Keratinocyte (primary cell): ENCODE data around the gene SASH1. TPM values are rescaled to one million over a fixed set of nuclear protein-coding genes. Genes with fewer than 3 reads are reported as not detected.

Experiments
- DNase-seq: peaks from one replicate; pipeline ENCODE4 v3.0.0-alpha.2; 2011; ENCODE audit warnings: low read depth, missing footprints, low spot score
- FAIRE-seq: peaks from 2 replicates; lab custom pipeline; 2011; peaks lifted over from hg19 to GRCh38; lab: Jason Lieb, UNC
- H2AFZ ChIP-seq: 2 replicates; pipeline ENCODE4 v1.6.0; 2012; ENCODE audit warnings: low read length, control low read depth, inconsistent platforms; ENCODE audit not compliant: control insufficient read depth
- H3K27ac ChIP-seq: 2 replicates; pipeline ENCODE4 v1.5.1; 2011; ENCODE audit warnings: low read length; ENCODE audit not compliant: control insufficient read depth, insufficient read depth
- H3K27me3 ChIP-seq: 3 replicates; pipeline ENCODE4 v1.6.0; 2011; ENCODE audit warnings: low read length; ENCODE audit not compliant: control insufficient read depth, insufficient read depth; ENCODE audit errors: extremely low read depth
- H3K36me3 ChIP-seq, 2 experiments: 2 replicates in 1 of 2; 3 replicates in 1 of 2; pipeline ENCODE4 v1.5.1; 2011; ENCODE audit warnings: low read length in 2 of 2, mild to moderate bottlenecking in 1 of 2; ENCODE audit not compliant: control insufficient read depth in 2 of 2, insufficient read depth in 2 of 2; ENCODE audit errors: extremely low read depth in 1 of 2
- H3K4me1 ChIP-seq: 3 replicates; pipeline ENCODE4 v1.5.1; 2011; ENCODE audit warnings: low read length; ENCODE audit not compliant: control insufficient read depth, insufficient read depth; ENCODE audit errors: extremely low read depth
- H3K4me2 ChIP-seq: 3 replicates; pipeline ENCODE4 v1.6.0; 2011; ENCODE audit warnings: low read depth, low read length; ENCODE audit not compliant: control insufficient read depth, insufficient read depth; ENCODE audit errors: extremely low read depth
- H3K4me3 ChIP-seq, 3 experiments: fragments of 200-600 bp in 1 of 3; sonication (generic) in 1 of 3; 2 replicates in 2 of 3; 3 replicates in 1 of 3; pipeline ENCODE4 v1.5.1; 2011 to 2016; ENCODE audit warnings: low read length in 3 of 3, mild to moderate bottlenecking in 3 of 3, control low read depth in 2 of 3, inconsistent platforms in 1 of 3, low read depth in 1 of 3, mixed read lengths in 1 of 3, mixed run types in 1 of 3, moderate library complexity in 1 of 3; ENCODE audit not compliant: control insufficient read depth in 2 of 3, insufficient read depth in 2 of 3; ENCODE audit errors: extremely low read depth in 1 of 3
- H3K79me2 ChIP-seq: 2 replicates; pipeline ENCODE4 v1.6.0; 2012; ENCODE audit warnings: low read length; ENCODE audit not compliant: control insufficient read depth, insufficient read depth
- H3K9ac ChIP-seq: 3 replicates; pipeline ENCODE4 v1.6.0; 2011; ENCODE audit warnings: low read length; ENCODE audit not compliant: control insufficient read depth, insufficient read depth; ENCODE audit errors: extremely low read depth
- H3K9me1 ChIP-seq: 3 replicates; pipeline ENCODE4 v1.6.0; 2011; ENCODE audit warnings: low read length; ENCODE audit not compliant: control insufficient read depth, insufficient read depth; ENCODE audit errors: extremely low read depth
- H3K9me3 ChIP-seq: 2 replicates; pipeline ENCODE4 v1.5.1; 2012; ENCODE audit warnings: low read depth, low read length; ENCODE audit not compliant: control insufficient read depth
- H4K20me1 ChIP-seq: 3 replicates; pipeline ENCODE4 v1.6.0; 2011; ENCODE audit warnings: low read length; ENCODE audit not compliant: control insufficient read depth, insufficient read depth; ENCODE audit errors: extremely low read depth
- EZH2 ChIP-seq: IDR thresholded peaks from one replicate; pipeline ENCODE4 v1.6.1; 2012; ENCODE audit warnings: inconsistent platforms, mild to moderate bottlenecking, low read length, moderate library complexity
- dilution Hi-C: fragments of 300-500 bp; cut with MboI; formaldehyde crosslinking; loops from one replicate; pipeline ENCODE4 v1.7.0; 2020; ENCODE audit warnings: low sequenced_read_pairs; ENCODE audit not compliant: extremely low pct_ligation_motif_present
- polyA plus RNA-seq, 5 experiments: library from polyadenylated mRNA; depleted of rRNA in 3 of 5; stranded (reverse) in 3 of 5; stranded (forward) in 1 of 5; unstranded in 1 of 5; fragments of >200 nt; gene quantifications; 1 replicate in 1 of 5; 2 replicates in 3 of 5; 3 replicates in 1 of 5; pipeline versions ENCODE4 v1.2.1 to v1.2.3, GENCODE V29; 2011 to 2012; ENCODE audit warnings: missing spikeins in 2 of 5, low read depth in 1 of 5, low replicate concordance in 1 of 5
- TF ChIP-seq, protein P1 (sequence below), 3 experiments: IDR thresholded peaks in 1 of 3; conservative IDR thresholded peaks in 1 of 3; optimal IDR thresholded peaks in 1 of 3; 2 replicates in 2 of 3; 3 replicates in 1 of 3; pipeline versions ENCODE3 to v1.5.1; 2011; ENCODE audit warnings: low read length in 3 of 3, mild to moderate bottlenecking in 3 of 3, moderate library complexity in 2 of 3, control low read depth in 1 of 3, inconsistent platforms in 1 of 3; ENCODE audit not compliant: insufficient read depth in 2 of 3; ENCODE audit errors: extremely low read depth in 1 of 3

SASH1 gene
- polyA plus RNA-seq, 1 donor (not counting 4 experiments of a cell fraction or from before 2014, with no cell fraction given): 4.4 TPM

DNA sequence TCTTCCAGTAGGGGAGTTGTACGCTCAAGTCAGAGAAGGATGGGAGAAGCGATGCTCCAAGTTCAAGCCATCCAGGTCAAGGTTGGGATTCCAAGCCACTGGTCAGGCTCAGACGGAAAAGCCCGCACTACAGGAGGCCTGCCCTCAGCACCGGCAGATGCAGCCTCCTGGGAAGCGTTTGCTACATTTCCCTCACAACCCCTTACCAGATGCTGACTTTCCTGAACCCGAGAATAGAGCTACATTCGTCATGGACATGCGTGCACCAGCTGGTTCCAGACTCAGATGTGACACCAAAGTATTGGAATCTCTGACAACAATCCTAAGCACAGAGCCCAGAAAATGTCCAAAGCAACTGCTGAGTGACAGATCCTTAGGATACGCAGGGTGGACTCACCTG, 174.8 kb downstream of the SASH1 start:
- Histone ChIP-seq H3K79me2 (no peaks in the 10 kb centered on the region), H3K27ac (no peak overlapping the region), H3K36me3 (peaks cover 3 to 4% of the 10 kb centered on the region in 2 experiments), H3K9me1 (no peaks in the 10 kb centered on the region), H4K20me1 (no peaks in the 10 kb centered on the region), H3K27me3 (no peaks in the 10 kb centered on the region), H3K9ac (no peak overlapping the region), H2AFZ (no peak overlapping the region), H3K4me2 (no peak overlapping the region), H3K9me3 (no peaks in the 10 kb centered on the region), H3K4me3 (no peak overlapping the region), H3K4me1 (peaks cover 18% of the 10 kb centered on the region)
- DNase-seq (no peak), FAIRE-seq (no peak)
- dilution Hi-C loops: no loop called here
- TF ChIP-seq, protein P1, sequence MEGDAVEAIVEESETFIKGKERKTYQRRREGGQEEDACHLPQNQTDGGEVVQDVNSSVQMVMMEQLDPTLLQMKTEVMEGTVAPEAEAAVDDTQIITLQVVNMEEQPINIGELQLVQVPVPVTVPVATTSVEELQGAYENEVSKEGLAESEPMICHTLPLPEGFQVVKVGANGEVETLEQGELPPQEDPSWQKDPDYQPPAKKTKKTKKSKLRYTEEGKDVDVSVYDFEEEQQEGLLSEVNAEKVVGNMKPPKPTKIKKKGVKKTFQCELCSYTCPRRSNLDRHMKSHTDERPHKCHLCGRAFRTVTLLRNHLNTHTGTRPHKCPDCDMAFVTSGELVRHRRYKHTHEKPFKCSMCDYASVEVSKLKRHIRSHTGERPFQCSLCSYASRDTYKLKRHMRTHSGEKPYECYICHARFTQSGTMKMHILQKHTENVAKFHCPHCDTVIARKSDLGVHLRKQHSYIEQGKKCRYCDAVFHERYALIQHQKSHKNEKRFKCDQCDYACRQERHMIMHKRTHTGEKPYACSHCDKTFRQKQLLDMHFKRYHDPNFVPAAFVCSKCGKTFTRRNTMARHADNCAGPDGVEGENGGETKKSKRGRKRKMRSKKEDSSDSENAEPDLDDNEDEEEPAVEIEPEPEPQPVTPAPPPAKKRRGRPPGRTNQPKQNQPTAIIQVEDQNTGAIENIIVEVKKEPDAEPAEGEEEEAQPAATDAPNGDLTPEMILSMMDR (optimal IDR thresholded peaks at IDR 0.05 in 1 of 3, IDR thresholded peaks at IDR 0.05 in 1 of 3, conservative IDR thresholded peaks at IDR 0.05 in 1 of 3; ENCODE audit: extremely low read depth in 1 of 3, insufficient read depth in 2 of 3, low read length in 3 of 3): no peak
- TF ChIP-seq EZH2: no peak

DNA sequence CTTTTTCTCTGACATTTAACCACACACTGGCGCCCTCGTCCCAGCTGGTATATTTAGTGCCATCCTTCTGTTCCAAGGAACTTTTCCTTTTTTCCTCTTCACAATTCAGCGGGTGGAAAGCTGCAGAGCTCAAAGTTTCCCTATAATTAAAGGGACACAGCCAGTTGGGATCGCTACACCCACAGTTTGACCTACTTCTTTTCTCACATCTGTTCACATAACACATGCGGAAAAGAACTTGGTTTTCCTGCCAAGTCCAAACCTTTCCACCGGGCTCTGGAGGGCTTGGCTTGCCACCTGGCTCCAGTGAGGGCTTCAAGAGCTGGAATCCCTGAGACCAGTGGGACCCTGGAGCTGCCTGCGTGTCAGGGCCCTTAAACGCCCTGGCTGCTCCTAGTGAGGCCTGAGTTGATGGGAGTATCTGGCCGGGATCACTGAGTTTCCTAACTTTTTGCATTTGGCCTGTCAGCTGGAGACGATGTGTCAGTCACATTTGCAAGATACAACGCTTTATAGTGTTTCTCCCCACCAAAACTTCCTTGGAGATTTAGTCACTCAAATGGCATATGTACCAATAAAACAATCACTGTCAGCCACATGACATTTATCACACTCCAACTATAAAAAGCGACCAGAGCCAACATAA, 176.0 kb downstream of the SASH1 start:
- dilution Hi-C loops: no loop called here
- Histone ChIP-seq H3K27ac (no peak overlapping the region), H3K27me3 (no peaks in the 10 kb centered on the region), H2AFZ (no peak overlapping the region), H3K79me2 (no peaks in the 10 kb centered on the region), H3K9me3 (no peaks in the 10 kb centered on the region), H4K20me1 (no peaks in the 10 kb centered on the region), H3K9ac (no peak overlapping the region), H3K4me2 (no peak overlapping the region), H3K4me1 (peaks cover 18% of the 10 kb centered on the region), H3K36me3 (peaks cover 3 to 4% of the 10 kb centered on the region in 2 experiments), H3K4me3 (no peak overlapping the region), H3K9me1 (no peaks in the 10 kb centered on the region)
- TF ChIP-seq EZH2: no peak
- TF ChIP-seq, protein P1 (optimal IDR thresholded peaks at IDR 0.05 in 1 of 3, IDR thresholded peaks at IDR 0.05 in 1 of 3, conservative IDR thresholded peaks at IDR 0.05 in 1 of 3; ENCODE audit: extremely low read depth in 1 of 3, insufficient read depth in 2 of 3, low read length in 3 of 3): no peak
- FAIRE-seq: no peak
- no peak for DNase-seq
